HG03280 (cell line): ENCODE results near the gene KCNA2.
A peak's percentile ranks its signal among the peaks of the same experiment; 100 is the strongest.

Experiments
- ATAC-seq: cut with Tn5 transposase; IDR thresholded peaks from one replicate; pipeline ENCODE4 v1.9.1; 2021; ENCODE audit warnings: mild to moderate bottlenecking, moderate library complexity; ENCODE audit not compliant: unreplicated experiment

KCNA2 gene

GRCh38 chr1:110605901-110606656 is at the start of gene KCNA2:
Gene KCNA2, minus strand, starts transcription at chr1:110606358. Its CDS starts 1,576 bp downstream, at chr1:110604782.
- ATAC-seq, result no peak

GRCh38 chr1:110650609-110651008 is 44.5 kb upstream of the KCNA2 start:
- ATAC-seq, result no peak

GRCh38 chr1:110648417-110648816 is 42.3 kb upstream of the KCNA2 start:
- no peak for ATAC-seq

- no peak for ATAC-seq
These were observed 41.2 kb upstream of the KCNA2 start for GRCh38 chr1:110647254-110647891.

GRCh38 chr1:110645821-110646735 is 39.9 kb upstream of the KCNA2 start:
- no peak for ATAC-seq

GRCh38 chr1:110645211-110645610 is 39.1 kb upstream of the KCNA2 start:
- no peak for ATAC-seq

GRCh38 chr1:110643879-110644472 is 37.8 kb upstream of the KCNA2 start:
- ATAC-seq, result no peak

- no peak for ATAC-seq
These were observed 33.7 kb upstream of the KCNA2 start for GRCh38 chr1:110639724-110640386.

GRCh38 chr1:110638556-110638955 is 32.4 kb upstream of the KCNA2 start:
- no peak for ATAC-seq

- ATAC-seq, result no peak
These were observed 31.9 kb upstream of the KCNA2 start for GRCh38 chr1:110638058-110638457.

GRCh38 chr1:110637475-110637874 is 31.3 kb upstream of the KCNA2 start:
- no peak for ATAC-seq

- no peak for ATAC-seq
These were observed 30.2 kb upstream of the KCNA2 start for GRCh38 chr1:110636149-110636935.

GRCh38 chr1:110635434-110635833 is 29.3 kb upstream of the KCNA2 start:
- ATAC-seq, result no peak

- peak; percentile 65 for ATAC-seq
These were observed 28.5 kb upstream of the KCNA2 start for GRCh38 chr1:110634455-110635311.

- no peak for ATAC-seq
These were observed 27.9 kb upstream of the KCNA2 start for GRCh38 chr1:110634086-110634454.

- no peak for ATAC-seq
These were observed 27.5 kb upstream of the KCNA2 start for GRCh38 chr1:110633646-110634030.

GRCh38 chr1:110631836-110632620 is 25.9 kb upstream of the KCNA2 start:
- ATAC-seq, result no peak
